C4-2B (cell line): Measurements from ENCODE around the gene FBXO31.

Experiments used
- CTCF ChIP-seq: fragments of 450-650 bp; conservative IDR thresholded peaks from 2 replicates; pipeline ENCODE4 v1.5.1; 2017; ENCODE audit warnings: mild to moderate bottlenecking
- ZFX ChIP-seq: fragments of 450-650 bp; IDR thresholded peaks from 2 replicates; pipeline ENCODE4 v1.6.1; 2017

DNA sequence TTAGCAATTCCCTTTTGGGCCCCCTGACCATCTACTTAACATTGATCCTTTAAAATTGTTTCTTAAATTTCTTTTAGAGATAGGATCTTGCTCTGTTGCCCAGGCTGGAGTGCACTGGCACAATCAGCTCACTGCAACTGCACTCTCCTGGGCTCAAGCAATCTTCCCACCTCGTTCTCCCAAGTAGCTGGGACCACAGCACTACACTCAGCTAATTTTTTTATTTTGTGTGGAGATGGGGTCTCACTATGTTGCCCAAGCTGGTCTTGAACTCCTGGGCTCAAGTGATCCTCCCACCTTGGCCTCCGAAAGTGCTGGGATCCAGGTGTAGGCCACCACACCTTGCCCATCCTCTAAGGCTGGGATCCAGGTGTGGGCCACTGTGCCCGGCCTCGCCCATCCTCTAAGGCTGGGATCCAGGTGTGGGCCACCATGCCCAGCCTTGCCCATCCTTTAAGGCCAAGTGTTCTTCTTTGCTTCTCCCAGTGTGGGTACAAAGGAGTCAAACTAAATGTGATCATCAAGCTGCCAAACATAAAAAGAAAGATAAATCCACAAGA lies 79.5 kb downstream of the FBXO31 start:
- no peak for TF ChIP-seq CTCF
- no peak for TF ChIP-seq ZFX
